ENCODE data around the gene PSMC1.

DNA sequence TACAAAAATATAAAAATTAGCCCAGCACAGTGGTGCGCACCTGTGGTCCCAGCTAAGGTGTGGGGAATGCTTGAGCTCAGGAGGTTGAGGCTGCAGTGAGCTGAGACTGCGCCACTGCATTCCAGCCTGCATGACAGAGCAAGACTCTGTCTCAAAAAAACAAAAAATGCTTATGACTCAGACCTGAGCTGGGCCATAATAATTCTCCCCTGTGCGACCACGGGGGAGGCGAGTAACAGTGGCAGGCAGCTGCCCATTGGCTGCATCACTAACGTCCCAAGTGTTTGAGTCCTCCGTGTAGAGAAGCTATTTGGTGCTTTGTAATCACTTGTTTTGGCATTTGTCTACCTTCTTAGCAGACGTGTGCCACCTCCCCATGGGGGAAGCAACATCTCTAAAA is 24.9 kb downstream of the PSMC1 start:
- TF ChIP-seq ETV6 (conservative IDR thresholded peaks at IDR 0.05 in 1 of 2, IDR thresholded peaks at IDR 0.05 in 1 of 2; ENCODE audit: borderline replicate concordance in 1 of 2, low read depth in 1 of 2) (no peak), SPI1 (IDR thresholded peaks at IDR 0.05; ENCODE audit: borderline replicate concordance, insufficient read depth, low read depth, low read length) (no peak), MXI1 (IDR thresholded peaks at IDR 0.05; ENCODE audit: low read depth, low read length) (no peak), RAD51 (IDR thresholded peaks at IDR 0.05) (no peak), ZNF384 (IDR thresholded peaks at IDR 0.05; ENCODE audit: borderline replicate concordance, low read depth, low read length) (no peak), CHD2 (IDR thresholded peaks at IDR 0.05; ENCODE audit: borderline replicate concordance, low read depth, low read length) (no peak), BACH1 (IDR thresholded peaks at IDR 0.05; ENCODE audit: borderline replicate concordance) (no peak), CTCF (IDR thresholded peaks at IDR 0.05 in 2 of 3, conservative IDR thresholded peaks at IDR 0.05 in 1 of 3; ENCODE audit: control insufficient read depth in 2 of 3, extremely low read depth in 1 of 3, insufficient read depth in 1 of 3, low read depth in 3 of 3, low read length in 3 of 3) (no peak), EZH2 (IDR thresholded peaks at IDR 0.05; ENCODE audit: borderline replicate concordance, control insufficient read depth, low read depth, low read length) (no peak)
- TF ChIP-seq, protein P1, sequence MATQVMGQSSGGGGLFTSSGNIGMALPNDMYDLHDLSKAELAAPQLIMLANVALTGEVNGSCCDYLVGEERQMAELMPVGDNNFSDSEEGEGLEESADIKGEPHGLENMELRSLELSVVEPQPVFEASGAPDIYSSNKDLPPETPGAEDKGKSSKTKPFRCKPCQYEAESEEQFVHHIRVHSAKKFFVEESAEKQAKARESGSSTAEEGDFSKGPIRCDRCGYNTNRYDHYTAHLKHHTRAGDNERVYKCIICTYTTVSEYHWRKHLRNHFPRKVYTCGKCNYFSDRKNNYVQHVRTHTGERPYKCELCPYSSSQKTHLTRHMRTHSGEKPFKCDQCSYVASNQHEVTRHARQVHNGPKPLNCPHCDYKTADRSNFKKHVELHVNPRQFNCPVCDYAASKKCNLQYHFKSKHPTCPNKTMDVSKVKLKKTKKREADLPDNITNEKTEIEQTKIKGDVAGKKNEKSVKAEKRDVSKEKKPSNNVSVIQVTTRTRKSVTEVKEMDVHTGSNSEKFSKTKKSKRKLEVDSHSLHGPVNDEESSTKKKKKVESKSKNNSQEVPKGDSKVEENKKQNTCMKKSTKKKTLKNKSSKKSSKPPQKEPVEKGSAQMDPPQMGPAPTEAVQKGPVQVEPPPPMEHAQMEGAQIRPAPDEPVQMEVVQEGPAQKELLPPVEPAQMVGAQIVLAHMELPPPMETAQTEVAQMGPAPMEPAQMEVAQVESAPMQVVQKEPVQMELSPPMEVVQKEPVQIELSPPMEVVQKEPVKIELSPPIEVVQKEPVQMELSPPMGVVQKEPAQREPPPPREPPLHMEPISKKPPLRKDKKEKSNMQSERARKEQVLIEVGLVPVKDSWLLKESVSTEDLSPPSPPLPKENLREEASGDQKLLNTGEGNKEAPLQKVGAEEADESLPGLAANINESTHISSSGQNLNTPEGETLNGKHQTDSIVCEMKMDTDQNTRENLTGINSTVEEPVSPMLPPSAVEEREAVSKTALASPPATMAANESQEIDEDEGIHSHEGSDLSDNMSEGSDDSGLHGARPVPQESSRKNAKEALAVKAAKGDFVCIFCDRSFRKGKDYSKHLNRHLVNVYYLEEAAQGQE (IDR thresholded peaks at IDR 0.05; ENCODE audit: low read depth, low read length) = no peak
- TF ChIP-seq, protein P2, sequence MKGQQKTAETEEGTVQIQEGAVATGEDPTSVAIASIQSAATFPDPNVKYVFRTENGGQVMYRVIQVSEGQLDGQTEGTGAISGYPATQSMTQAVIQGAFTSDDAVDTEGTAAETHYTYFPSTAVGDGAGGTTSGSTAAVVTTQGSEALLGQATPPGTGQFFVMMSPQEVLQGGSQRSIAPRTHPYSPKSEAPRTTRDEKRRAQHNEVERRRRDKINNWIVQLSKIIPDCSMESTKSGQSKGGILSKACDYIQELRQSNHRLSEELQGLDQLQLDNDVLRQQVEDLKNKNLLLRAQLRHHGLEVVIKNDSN (IDR thresholded peaks at IDR 0.05; ENCODE audit: borderline replicate concordance, extremely low read length, insufficient read depth, low read depth, low read length) = no peak
